Muscle of back (tissue), 11 donors: ENCODE data around the gene INTS1. TPM values are rescaled to one million over a fixed set of nuclear protein-coding genes. Genes with fewer than 3 reads are reported as not detected.

ENCODE experiments used
- DNase-seq, 3 donors: peaks; one replicate each; pipeline versions ENCODE4 v3.0.0 to v3.0.0-alpha.2; 2013
- polyA plus RNA-seq, 10 donors: library from polyadenylated mRNA; unstranded; fragments of 120-200 nt; gene quantifications; one replicate each; pipeline ENCODE4 v1.2.1, GENCODE V29; 2013; ENCODE audit not compliant: insufficient read length in 10 of 10

The INTS1 gene
- polyA plus RNA-seq, 10 donors: 29.9 to 53.0 (median 41.8) TPM

DNA sequence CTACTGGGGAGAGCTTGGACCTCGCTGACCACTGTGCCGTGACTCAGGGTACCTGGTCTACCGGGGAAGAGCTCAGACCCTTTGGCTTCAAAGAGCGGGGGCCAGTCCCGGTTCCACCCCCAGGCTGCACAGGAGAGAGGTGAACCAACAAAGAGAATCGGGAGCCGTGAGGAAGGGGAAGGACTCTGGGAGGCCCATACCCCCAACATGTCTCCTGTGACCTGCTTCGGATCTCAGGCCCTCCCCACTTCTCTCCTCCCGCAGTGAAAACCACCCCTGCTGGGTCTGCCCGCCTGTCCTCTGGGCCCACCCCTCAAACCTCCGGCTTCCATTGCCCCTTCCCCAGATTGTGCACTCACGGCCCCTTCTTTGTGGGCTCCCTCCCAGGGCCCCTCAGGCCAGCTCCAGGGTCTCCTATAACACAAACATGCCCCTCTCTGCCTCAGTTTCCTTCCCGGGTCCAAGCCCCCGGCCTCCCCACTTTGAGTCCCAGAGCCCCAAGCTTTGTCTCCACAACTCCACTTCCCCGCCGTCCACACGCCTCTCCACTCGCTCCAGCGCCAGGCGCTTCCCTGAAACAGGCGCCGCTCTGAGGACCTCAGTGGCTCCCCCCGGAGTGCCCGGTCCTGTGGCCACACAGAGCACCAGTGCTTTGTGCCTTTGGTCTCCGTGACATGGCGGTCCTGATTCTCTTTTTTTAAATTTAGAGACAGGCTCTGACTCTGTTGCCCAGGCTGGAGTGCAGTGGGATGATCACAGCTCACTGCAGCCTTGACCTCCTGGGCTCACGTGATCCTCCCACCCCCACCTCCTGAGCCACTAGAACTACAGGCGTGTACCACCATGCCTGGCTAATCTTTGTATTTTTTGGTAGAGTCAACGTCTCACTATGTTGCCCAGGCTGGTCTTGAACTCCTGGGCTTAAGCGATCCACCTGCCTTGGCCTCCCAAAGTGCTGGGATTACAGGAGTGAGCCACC lies 7.5 kb upstream of the INTS1 start:
- no peak for DNase-seq

DNA sequence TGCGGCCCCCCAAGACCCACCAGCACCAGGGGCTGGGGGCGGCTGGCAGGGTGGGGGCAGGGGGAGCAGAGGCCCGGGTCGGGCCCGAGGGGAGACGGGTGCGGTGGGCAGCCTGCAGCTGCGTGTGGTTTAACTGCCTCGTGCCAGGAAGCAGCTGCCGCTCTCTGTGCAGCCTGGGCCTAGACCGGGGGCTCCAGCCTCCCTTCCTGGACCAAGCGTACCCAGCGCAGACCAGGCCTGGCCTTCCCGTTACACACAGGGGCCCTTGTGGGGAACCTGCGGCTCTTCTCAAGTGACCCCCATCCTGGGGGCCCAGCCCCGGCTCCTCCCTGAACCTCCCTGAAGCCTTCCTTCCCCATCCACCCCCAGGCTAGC lies 6.6 kb upstream of the INTS1 start:
- DNase-seq: no peak

GRCh38 chr7:1509226-1509625 lies 5.0 kb upstream of the INTS1 start:
- no peak for DNase-seq

GRCh38 chr7:1508277-1508758 lies 4.1 kb upstream of the INTS1 start:
- DNase-seq: no peak

- no peak for DNase-seq
Measured at GRCh38 chr7:1505731-1506550, 1.8 kb upstream of the INTS1 start.

- DNase-seq: no peak
Measured at GRCh38 chr7:1503390-1503789, 799 bp downstream of the INTS1 start.

GRCh38 chr7:1502845-1503244 lies 1.3 kb downstream of the INTS1 start:
- DNase-seq: no peak

- no peak for DNase-seq
Measured at GRCh38 chr7:1501487-1502270, 2.5 kb downstream of the INTS1 start.

GRCh38 chr7:1500064-1500807 lies 4.0 kb downstream of the INTS1 start:
- no peak for DNase-seq

GRCh38 chr7:1499367-1500029 lies 4.7 kb downstream of the INTS1 start:
- DNase-seq: no peak

- no peak for DNase-seq
Measured at GRCh38 chr7:1498370-1499305, 5.6 kb downstream of the INTS1 start.

DNA sequence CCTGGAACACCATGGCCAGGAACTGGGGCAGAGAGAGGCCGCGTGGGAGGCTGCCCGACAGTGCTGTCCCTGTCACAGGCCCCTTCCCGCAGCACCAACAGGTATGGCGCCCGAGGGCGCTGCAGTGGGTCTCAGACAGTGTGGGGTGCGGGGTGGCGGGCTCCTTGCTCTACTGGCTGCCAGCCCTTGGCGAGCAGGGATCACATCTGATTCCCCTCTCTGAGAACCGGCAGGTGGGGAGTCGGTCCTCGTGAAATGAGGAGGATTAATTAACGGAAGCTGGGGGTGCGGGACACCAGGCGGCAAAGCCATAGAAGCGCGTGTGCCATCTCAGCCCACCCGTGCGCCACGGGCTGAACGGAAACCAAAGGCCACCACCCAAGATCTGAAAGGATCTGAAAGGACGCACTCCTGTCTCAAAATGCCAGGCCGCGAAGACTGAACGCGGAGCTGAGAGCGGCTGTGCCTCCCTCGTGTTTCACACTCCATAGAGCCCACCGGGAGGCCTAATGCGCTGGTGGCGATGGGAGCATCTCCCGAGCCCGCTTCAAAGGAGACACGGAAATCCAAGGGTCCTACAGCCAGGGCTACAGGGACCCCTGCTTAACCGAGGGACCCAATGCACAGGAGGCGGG lies 6.8 kb downstream of the INTS1 start:
- no peak for DNase-seq

- no peak for DNase-seq
Measured at GRCh38 chr7:1496531-1497292, 7.5 kb downstream of the INTS1 start.

DNA sequence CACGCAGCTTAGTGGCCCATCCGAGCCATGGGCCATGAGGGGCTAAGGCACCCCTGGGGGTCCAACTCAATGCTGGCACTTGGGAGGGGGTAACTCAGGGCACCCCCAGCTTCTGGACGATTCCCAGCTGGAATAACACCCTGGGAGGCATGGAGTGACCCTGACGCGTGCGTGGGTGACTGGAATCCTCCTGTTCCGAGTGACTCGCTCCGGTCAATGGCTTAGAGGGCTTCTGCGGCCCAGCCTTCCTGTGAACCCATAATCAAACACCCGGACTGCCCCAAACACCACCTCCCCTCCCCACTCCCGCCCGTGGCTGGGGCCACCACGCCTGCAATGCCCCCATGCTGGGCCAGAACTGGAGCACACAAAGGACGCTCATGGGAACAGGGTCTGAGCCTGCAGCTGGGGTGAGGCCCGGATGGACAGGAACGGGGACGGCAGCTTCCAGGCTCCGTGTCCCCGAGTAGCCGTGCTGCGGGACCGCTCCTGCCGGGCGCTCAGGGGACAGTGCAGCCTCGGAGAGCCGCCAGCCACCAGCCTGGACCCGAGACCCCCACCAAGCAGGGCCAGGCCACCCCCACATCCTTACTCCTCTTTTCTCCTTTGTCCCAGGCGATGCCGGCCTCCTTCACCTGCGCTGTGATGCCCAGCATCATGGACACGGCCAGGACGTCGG lies 8.5 kb downstream of the INTS1 start:
- DNase-seq: no peak

GRCh38 chr7:1494866-1495563 lies 9.2 kb downstream of the INTS1 start:
- no peak for DNase-seq

DNA sequence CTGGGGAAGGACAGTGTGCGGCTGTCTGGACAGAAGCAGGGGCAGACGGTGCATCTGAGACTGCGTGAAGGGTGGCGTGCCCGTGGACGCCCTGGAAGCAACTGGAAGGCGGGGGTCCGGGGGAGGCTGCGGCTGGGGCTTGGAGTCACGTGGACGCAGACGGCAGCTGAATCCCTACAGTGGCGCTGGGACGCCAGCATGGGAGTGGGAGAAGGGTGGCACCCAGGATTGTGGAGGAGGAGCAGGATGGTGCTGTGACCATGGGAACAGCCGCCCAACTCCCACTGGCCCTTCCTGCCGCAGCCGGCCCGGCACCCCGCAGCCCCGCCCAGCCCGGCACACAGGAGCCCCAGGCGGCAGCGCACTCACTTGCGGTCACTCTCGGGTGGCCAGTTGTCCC lies 9.7 kb downstream of the INTS1 start:
- no peak for DNase-seq

DNA sequence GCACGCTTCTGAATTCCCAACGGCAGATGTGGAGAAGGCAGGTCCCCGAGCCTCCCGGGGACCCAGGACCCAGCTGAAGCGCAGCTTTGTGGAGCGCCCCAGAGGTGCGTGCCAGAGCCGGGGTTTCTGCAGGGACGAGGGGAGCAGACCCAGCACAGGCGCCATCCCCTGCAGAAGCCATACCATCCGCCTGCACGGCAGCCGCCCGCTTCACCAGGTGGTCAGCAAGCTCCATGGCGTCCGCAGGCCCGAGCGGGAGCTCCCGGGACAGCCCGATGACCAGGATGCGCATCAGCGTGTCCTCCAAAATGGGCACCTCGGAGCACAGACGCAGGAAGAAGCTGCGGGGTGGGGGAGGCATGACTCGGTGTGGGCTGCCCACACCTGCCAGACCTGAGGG lies 10.6 kb downstream of the INTS1 start:
- DNase-seq: no peak
